GM20431 (cell line): ENCODE measurements around the gene RAI1.

Experiments used
- in situ Hi-C: fragments of 300-500 bp; cut with MseI, MboI; formaldehyde crosslinking; loops from one replicate; pipeline ENCODE4 v1.15.0; 2020; ENCODE audit warnings: low sequenced_read_pairs; ENCODE audit not compliant: unreplicated experiment

Gene RAI1

GRCh38 chr17:17770632-17771044, 89.4 kb downstream of the RAI1 start:
- in situ Hi-C loops: no loop called here

GRCh38 chr17:17771498-17772201, 90.4 kb downstream of the RAI1 start:
- in situ Hi-C loops: no loop called here

GRCh38 chr17:17772231-17772630, 91.0 kb downstream of the RAI1 start:
- in situ Hi-C loops: no loop called here

DNA sequence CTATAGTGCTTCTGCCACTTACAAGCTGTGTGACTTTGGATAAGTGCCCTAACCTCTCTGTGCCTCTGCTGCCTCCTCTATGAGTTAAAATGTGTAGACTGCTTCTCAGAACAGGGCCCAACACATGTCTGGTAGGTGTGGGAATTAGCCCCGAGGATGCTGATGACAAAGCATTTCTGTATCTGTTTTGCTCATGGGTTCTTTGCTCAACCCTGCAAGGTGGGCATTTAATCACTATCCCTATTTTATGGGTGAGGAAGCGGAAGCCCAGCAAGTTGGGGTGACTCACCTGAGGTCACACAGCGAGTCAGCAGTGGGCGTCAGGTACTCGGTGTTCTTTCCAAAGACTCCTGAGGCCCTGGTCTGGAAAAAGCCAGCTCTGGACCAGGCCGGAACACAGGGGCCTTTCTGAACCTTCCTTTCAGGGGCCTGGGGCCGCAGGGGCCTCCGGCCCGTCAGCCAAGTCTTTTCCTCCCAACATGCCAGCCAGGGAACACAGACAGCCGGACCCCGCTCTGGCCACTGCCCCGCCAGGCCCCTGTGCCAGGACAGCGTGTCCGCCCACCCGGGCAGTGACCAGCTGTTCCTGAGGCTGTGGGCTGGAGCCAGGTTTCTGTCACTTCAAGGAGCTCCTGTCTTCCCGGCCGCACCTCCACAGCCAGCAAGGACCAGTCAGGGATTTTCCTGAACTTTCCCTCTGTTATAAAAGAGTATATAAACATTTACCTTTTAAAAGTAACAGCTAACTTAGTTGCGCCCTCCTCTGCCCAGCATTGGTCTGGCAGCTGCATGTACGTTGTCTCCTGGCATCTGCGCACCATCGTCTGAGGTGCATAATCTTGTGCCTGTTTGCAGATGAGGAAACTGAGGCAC, 93.0 kb downstream of the RAI1 start:
- in situ Hi-C loops: no loop called here

GRCh38 chr17:17776889-17777288, 95.6 kb downstream of the RAI1 start:
- in situ Hi-C loops: no loop called here

- in situ Hi-C loops: no loop called here
Measured at GRCh38 chr17:17778308-17779014, 97.2 kb downstream of the RAI1 start.

DNA sequence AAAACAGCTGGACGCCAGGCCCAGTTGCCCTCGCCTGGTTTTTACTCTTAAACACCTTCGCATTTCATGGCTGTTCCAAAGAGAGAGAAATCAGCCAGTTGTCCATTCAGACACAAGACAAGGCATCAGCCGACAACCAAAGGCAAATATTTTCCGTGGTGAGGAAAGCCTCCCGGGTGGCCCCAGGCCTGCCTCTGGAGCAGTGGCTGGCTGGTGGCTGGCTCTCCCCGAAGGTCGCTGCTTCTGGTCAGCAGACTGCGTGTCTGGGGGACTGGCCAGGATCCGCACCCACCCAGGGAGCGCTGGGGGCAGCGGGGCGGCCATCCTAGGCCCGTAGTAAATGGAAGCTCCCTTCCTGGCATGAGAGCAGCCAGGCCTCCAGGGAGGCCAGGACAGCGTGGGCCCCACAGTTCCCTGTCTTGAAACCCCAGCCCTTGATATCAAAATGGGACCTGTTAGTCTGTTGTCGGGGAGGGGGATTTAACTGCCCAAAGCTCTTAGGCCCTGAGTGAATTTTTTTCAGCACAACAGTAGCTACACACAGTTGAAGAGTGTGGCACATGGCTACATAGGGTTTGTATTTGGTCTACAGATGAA, 97.9 kb downstream of the RAI1 start:
- in situ Hi-C loops: no loop called here

DNA sequence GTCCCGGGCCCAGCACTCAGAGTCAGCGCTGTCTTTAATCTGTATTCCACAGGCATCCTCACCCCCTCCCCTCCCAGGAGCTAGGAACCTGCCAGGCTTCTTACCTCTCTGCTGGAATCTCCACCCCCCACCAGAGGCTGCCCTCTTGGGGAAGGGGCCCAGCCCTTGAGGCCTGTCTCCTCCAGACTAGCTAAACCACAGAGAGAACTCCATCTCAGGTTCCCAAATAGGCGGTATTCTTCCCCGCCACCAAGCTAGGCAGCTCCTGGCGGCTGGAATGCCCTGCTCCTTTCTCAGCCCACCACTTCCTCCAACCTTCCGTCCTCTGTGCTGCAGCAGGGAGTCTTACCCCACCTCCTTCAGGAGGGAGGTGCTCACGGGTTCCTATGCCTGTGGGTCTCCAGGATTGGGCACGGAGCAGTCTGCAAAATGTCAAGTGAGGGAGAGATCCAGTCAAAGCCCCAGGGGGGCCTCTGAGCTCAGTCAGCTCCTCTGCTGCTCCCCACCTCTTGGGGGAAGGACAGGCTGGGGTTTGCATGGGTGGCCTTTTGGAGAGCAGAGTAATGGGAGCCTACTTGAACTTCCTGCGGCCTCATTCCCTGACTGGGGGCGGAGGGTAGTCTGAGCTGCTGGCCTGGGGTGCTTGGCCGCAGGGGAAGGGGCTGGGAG, 99.8 kb downstream of the RAI1 start:
- in situ Hi-C loops: no loop called here

GRCh38 chr17:17781591-17782496, 100.6 kb downstream of the RAI1 start:
- in situ Hi-C loops: no loop called here

GRCh38 chr17:17782523-17783115, 101.4 kb downstream of the RAI1 start:
- in situ Hi-C loops: no loop called here

GRCh38 chr17:17783116-17783824, 102.0 kb downstream of the RAI1 start:
- in situ Hi-C loops: no loop called here

- in situ Hi-C loops: no loop called here
Measured at GRCh38 chr17:17783825-17784656, 102.8 kb downstream of the RAI1 start.

GRCh38 chr17:17784657-17785267, 103.5 kb downstream of the RAI1 start:
- in situ Hi-C loops: no loop called here

DNA sequence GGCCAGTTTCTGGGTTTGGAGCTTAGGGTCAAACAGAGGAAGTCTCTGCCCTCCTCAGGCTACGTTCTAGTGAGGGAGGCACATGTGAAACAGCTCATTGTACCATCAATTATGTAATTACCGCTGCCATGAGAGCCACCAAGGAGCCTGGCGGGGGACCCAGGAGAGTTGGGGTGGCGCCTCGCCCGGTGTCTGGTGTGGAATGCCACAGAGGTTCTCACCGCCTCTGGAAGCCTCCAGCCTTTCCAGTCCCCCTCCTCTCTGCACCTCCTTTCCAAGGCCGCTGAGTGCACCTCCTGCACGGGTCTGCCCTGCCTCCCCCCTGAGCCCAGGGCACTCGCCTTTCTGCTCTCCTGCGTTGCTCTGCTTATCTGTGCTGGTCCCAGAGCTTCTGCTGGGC, 104.1 kb downstream of the RAI1 start:
- in situ Hi-C loops: no loop called here

DNA sequence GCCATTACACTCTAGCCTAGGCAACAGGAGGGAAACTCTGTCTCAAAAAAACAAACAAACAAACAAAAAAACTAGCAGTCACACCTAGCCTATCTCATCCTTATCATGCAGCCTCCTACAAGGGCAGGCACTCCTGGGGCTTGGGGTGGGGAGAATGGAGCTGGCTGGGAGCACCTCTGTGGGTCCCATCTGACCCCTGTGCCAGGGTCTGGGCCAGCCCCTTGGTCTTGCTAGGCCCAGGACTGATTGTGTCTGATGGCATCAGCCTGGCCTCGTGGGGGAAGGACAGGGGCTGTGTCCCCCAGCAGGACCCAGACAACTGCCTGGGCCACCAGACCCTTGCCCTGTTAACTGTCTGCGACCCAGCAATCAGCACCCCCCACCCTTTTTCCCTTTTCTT, 105.7 kb downstream of the RAI1 start:
- in situ Hi-C loops: no loop called here

GRCh38 chr17:17787568-17787967, 106.3 kb downstream of the RAI1 start:
- in situ Hi-C loops: no loop called here

DNA sequence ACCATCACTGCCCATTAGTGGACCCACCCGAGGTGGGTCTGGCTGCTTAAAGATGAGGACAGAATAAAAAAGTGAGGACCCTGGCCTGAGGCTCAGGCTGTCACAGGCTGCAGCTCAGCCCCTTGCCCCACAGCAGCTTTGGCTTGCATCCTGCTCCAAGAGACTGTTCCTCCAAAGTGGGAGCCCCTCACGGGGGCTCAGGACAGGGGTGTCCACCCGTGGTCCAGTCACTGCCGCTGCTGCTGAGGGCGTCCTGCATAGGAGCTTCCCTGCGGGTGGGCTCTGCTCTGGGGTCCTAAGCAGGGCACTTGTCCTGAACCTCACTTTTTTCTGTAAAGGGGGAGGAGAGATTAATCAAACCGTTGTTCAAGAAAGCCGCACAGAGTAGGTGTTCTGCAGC, 107.7 kb downstream of the RAI1 start:
- in situ Hi-C loops: no loop called here
